DND-41 (cell line): ENCODE results near the gene WDFY4.

Experiments
- CTCF ChIP-seq: IDR thresholded peaks from 2 replicates; pipeline ENCODE4 v1.5.1; 2012; ENCODE audit warnings: borderline replicate concordance, low read length, moderate library complexity, mild to moderate bottlenecking; ENCODE audit not compliant: poor library complexity, severe bottlenecking; ENCODE audit errors: extremely low read depth
- EZH2 ChIP-seq: IDR thresholded peaks from 3 replicates; pipeline ENCODE4 v1.6.1; 2012; ENCODE audit warnings: borderline replicate concordance, low read depth, mild to moderate bottlenecking, moderate library complexity, low read length, inconsistent platforms; ENCODE audit not compliant: severe bottlenecking

GRCh38 chr10:48946891-48947500 is 262.3 kb downstream of the WDFY4 start:
- TF ChIP-seq EZH2 (no peak), CTCF (no peak)
